GM12801 (cell line): ENCODE results near the gene PBX4.

Experiments
- TF ChIP-seq, protein P1 (sequence below): IDR thresholded peaks from one replicate; pipeline ENCODE4 v1.5.1; 2011; ENCODE audit warnings: control low read depth; ENCODE audit not compliant: insufficient read length; ENCODE audit errors: extremely low read depth

Gene PBX4

DNA sequence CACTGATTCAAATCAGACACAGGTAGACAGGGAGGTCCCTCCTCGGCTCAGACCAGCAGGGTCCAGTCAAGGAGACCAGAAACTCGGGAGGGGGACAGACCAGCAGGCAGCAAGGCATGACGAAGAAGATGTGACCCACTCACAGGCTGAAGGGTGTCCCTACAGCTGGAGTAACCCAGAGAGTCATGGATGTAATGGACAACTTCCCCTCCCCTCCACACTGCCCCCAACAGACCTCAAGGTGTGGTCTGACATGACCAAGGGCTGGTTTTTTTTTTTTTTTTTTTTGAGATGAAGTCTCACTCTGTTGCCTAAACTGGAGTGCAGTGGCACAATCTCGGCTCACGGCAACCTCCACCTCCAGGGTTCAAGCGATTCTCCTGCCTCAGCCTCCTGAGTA lies 34.1 kb downstream of the PBX4 start:
- TF ChIP-seq, protein P1, sequence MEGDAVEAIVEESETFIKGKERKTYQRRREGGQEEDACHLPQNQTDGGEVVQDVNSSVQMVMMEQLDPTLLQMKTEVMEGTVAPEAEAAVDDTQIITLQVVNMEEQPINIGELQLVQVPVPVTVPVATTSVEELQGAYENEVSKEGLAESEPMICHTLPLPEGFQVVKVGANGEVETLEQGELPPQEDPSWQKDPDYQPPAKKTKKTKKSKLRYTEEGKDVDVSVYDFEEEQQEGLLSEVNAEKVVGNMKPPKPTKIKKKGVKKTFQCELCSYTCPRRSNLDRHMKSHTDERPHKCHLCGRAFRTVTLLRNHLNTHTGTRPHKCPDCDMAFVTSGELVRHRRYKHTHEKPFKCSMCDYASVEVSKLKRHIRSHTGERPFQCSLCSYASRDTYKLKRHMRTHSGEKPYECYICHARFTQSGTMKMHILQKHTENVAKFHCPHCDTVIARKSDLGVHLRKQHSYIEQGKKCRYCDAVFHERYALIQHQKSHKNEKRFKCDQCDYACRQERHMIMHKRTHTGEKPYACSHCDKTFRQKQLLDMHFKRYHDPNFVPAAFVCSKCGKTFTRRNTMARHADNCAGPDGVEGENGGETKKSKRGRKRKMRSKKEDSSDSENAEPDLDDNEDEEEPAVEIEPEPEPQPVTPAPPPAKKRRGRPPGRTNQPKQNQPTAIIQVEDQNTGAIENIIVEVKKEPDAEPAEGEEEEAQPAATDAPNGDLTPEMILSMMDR, result no peak

- TF ChIP-seq, protein P1, result no peak
These were observed 36.0 kb downstream of the PBX4 start for GRCh38 chr19:19582471-19582870.

DNA sequence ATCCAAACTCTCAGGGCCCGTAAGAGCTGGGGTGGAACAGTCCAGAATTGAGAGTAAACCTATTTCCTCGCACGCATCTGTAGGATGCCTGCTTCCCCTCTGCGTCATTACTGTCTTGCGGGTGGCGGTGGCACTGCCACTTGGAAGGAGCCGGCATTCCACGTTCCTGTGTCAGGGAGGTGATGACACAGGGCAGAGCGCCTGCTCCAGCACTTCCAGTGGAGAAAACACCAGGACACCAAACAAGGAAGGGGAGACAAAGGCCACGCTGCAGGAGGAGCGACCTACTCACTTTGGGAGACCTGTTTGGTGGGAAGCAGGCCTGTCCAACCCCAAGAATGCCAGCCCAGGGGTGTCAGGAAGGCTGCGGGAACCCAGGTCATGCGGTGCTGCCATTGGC lies 37.1 kb downstream of the PBX4 start:
- TF ChIP-seq, protein P1, result no peak

GRCh38 chr19:19580418-19580817 lies 38.1 kb downstream of the PBX4 start:
- TF ChIP-seq, protein P1, result no peak

GRCh38 chr19:19579533-19580361 lies 38.7 kb downstream of the PBX4 start:
- TF ChIP-seq, protein P1, result no peak

- TF ChIP-seq, protein P1, result no peak
These were observed 40.2 kb downstream of the PBX4 start for GRCh38 chr19:19578252-19578651.

DNA sequence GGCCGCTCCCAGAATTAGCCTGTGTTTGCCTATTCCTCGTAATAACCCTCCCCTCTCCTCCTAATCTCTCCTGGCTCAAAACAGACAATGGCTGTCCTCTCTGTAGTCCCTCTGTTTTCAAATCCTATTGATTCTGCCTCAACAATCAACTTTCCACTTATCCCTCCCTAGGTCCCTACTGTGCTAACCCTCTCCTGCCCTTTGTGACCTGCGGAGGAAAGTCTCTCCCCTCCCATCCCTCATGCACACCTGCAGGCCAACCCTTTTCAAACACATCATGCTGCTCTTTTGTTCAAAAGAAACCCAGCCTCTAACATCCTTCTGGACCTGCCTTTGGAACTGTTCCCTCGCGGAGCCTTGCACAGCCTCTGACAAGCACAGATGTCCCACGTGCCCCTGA lies 43.1 kb downstream of the PBX4 start:
- TF ChIP-seq, protein P1, result no peak
